Measurements from ENCODE around the gene SPTAN1. TPM values are rescaled to one million over a fixed set of nuclear protein-coding genes. Genes with fewer than 3 reads are reported as not detected.
A peak's percentile ranks its signal among the peaks of the same experiment; 100 is the strongest.
"Not testable (repeated sequence)": the region's sequence is repeated elsewhere in the genome, so short reads cannot be mapped to it uniquely, and the experiment has no call there.

The SPTAN1 gene
- total RNA-seq, 1 donor from 2014 or later: 914 TPM

GRCh38 chr9:128633601-128634000 lies 81.2 kb downstream of the SPTAN1 start:
- no peak for DNase-seq

GRCh38 chr9:128634111-128634510 lies 81.7 kb downstream of the SPTAN1 start:
- DNase-seq: no peak

GRCh38 chr9:128634651-128635262 lies 82.4 kb downstream of the SPTAN1 start:
- DNase-seq: no peak

- peak; percentile 70 for DNase-seq
Measured at GRCh38 chr9:128635266-128636023, 83.1 kb downstream of the SPTAN1 start.

- no peak for DNase-seq
Measured at GRCh38 chr9:128636024-128636390, 83.6 kb downstream of the SPTAN1 start.

GRCh38 chr9:128636556-128637530 lies 84.5 kb downstream of the SPTAN1 start:
- no peak for DNase-seq

- no peak for DNase-seq
Measured at GRCh38 chr9:128637656-128638055, 85.3 kb downstream of the SPTAN1 start.

GRCh38 chr9:128638580-128638979 lies 86.2 kb downstream of the SPTAN1 start:
- DNase-seq: no peak

GRCh38 chr9:128640603-128641002 lies 88.2 kb downstream of the SPTAN1 start:
- DNase-seq: no peak

- no peak for DNase-seq
Measured at GRCh38 chr9:128642675-128643245, 90.4 kb downstream of the SPTAN1 start.

GRCh38 chr9:128643519-128644300 lies 91.3 kb downstream of the SPTAN1 start:
- DNase-seq: no peak

GRCh38 chr9:128648206-128648605 lies 95.8 kb downstream of the SPTAN1 start:
- not testable (repeated sequence) for DNase-seq

- no peak for DNase-seq
Measured at GRCh38 chr9:128651798-128652197, 99.4 kb downstream of the SPTAN1 start.

- no peak for DNase-seq
Measured at GRCh38 chr9:128653908-128654307, 101.5 kb downstream of the SPTAN1 start.

GRCh38 chr9:128654481-128654880 lies 102.1 kb downstream of the SPTAN1 start:
- DNase-seq: no peak

- peak; percentile 87 for DNase-seq
Measured at GRCh38 chr9:128656416-128657343, 104.3 kb downstream of the SPTAN1 start, which contains the start of gene DYNC2I2. Gene DYNC2I2 (minus strand): TSS chr9:128656847. CDS start chr9:128656726, 121 bp downstream.

GRCh38 chr9:128657344-128657704 lies 104.9 kb downstream of the SPTAN1 start:
- DNase-seq: no peak

- no peak for DNase-seq
Measured at GRCh38 chr9:128657796-128658195, 105.4 kb downstream of the SPTAN1 start.

- DNase-seq: not testable (repeated sequence)
Measured at GRCh38 chr9:128666481-128666941, 114.1 kb downstream of the SPTAN1 start.

GRCh38 chr9:128669786-128670185 lies 117.4 kb downstream of the SPTAN1 start:
- DNase-seq: no peak

All from occipital lobe (tissue), 2 donors.